ENCODE measurements around the gene PSKH1. TPM values are rescaled to one million over a fixed set of nuclear protein-coding genes. Genes with fewer than 3 reads are reported as not detected.

Gene PSKH1
- total and polyA plus RNA-seq, 4 donors, result 15.2 to 30.4 (median 22.9) TPM

DNA sequence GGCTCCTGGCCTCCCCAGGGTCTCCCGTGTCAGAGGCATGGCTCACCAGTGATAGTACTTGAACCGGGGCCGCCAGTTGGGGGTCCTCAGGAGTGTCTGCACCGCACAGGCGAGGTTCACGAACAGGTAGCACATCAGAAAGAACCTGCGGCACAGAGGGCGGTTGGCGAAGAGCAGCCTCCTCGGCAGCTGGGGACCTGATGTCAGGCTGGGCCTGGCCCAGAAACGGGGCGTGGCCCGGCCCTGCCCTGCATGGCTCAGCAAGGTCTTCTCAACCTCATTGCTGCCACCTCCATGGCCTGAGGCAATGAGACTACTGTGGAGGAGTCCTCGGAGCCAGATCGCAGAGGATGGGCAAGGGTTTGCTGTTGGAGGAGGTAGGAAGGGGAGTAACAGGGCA lies 55.0 kb downstream of the PSKH1 start:
- H3K4me3 ChIP-seq (ENCODE audit: low read length in 2 of 2), result no peak overlapping the region
- DNase-seq, result no peak
- WGBS, 2 donors, result 90 to 91% methylated on average over 15 of the region's 15 CpGs
- no peaks in the 10 kb centered on the region for H3K27me3 ChIP-seq (ENCODE audit: control insufficient read depth in 1 of 2, insufficient read depth in 2 of 2, low read length in 1 of 2)
- H3K4me1 ChIP-seq (ENCODE audit: control insufficient read depth in 1 of 2, insufficient read depth in 2 of 2, low read length in 2 of 2), result no peaks in the 10 kb centered on the region
- H3K36me3 ChIP-seq (ENCODE audit: control insufficient read depth in 1 of 2, insufficient read depth in 2 of 2, low read length in 1 of 2), result peaks cover 4 to 37% of the 10 kb centered on the region in 2 donors
- H3K9me3 ChIP-seq (ENCODE audit: control insufficient read depth, low read length), result no peaks in the 10 kb centered on the region
- H3K27ac ChIP-seq (ENCODE audit: low read depth in 1 of 2, low read length in 2 of 2), result no peak overlapping the region
- intact Hi-C loops (cut with DNase I), result no loop called here
- ATAC-seq (ENCODE audit: low FRiP score), result no peak

DNA sequence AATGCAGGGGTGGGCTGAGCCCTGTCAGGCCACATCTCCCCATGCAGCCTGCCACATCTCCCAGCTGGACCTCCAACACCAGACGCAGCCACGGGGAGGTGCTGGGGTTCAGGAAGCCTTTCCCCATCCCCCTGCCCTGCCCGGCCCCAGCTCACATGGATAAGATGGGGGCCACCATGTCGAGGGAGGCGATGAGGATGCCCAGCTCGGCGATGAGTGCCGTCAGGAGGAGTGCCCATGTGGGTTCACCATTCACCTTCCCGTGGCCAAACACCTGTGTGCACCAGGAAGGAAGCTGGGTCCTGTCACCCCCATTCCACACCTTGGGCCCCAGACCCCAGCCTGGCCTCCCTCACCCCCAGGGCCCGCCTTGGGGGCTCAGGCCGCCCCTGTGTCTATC lies 56.6 kb downstream of the PSKH1 start:
- Histone ChIP-seq H3K4me1 (ENCODE audit: control insufficient read depth in 1 of 2, insufficient read depth in 2 of 2, low read length in 2 of 2) (no peaks in the 10 kb centered on the region), H3K27ac (ENCODE audit: low read depth in 1 of 2, low read length in 2 of 2) (no peak overlapping the region), H3K9me3 (ENCODE audit: control insufficient read depth, low read length) (no peaks in the 10 kb centered on the region), H3K27me3 (ENCODE audit: control insufficient read depth in 1 of 2, insufficient read depth in 2 of 2, low read length in 1 of 2) (no peaks in the 10 kb centered on the region), H3K36me3 (ENCODE audit: control insufficient read depth in 1 of 2, insufficient read depth in 2 of 2, low read length in 1 of 2) (peaks cover 4 to 40% of the 10 kb centered on the region in 2 donors), H3K4me3 (ENCODE audit: low read length in 2 of 2) (no peak overlapping the region)
- intact Hi-C loops (cut with DNase I), result no loop called here
- ATAC-seq (ENCODE audit: low FRiP score), result no peak
- WGBS, 2 donors, result 85% methylated on average over 11 of the region's 11 CpGs
- DNase-seq, result no peak

DNA sequence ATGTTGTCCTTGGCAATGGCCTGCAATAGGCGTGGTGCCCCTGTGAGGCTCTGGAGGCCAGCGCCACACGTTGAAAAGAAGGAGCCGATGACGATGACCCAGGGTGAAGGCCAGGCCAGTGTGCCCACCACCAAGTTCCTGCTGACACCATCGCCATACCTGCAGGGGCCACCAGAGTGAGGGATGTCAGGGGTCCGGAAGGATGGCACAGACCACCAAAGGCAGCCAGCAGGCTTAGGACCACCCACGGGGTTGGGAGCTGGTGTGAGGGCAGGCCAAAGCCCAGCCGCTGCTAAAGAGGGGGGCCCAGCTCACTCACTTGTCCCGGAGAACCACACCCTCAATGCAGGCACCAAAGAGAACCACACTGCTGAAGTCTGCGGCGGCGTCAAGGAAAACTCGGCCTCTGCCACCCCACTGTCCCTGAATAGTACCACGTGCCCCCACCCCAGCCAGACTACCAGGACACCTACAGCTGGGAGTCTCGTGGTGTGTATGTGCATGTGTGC lies 57.3 kb downstream of the PSKH1 start:
- Histone ChIP-seq H3K27ac (ENCODE audit: low read depth in 1 of 2, low read length in 2 of 2) (no peak overlapping the region), H3K9me3 (ENCODE audit: control insufficient read depth, low read length) (no peaks in the 10 kb centered on the region), H3K36me3 (ENCODE audit: control insufficient read depth in 1 of 2, insufficient read depth in 2 of 2, low read length in 1 of 2) (peaks cover 4 to 40% of the 10 kb centered on the region in 2 donors), H3K4me1 (ENCODE audit: control insufficient read depth in 1 of 2, insufficient read depth in 2 of 2, low read length in 2 of 2) (no peaks in the 10 kb centered on the region), H3K27me3 (ENCODE audit: control insufficient read depth in 1 of 2, insufficient read depth in 2 of 2, low read length in 1 of 2) (no peaks in the 10 kb centered on the region), H3K4me3 (ENCODE audit: low read length in 2 of 2) (no peak overlapping the region)
- DNase-seq, result no peak
- ATAC-seq (ENCODE audit: low FRiP score), result no peak
- intact Hi-C loops (cut with DNase I), result no loop called here
- WGBS, 2 donors, result 84 to 86% methylated on average over 14 to 16 of the region's 16 CpGs

GRCh38 chr16:67951485-67951884 lies 58.4 kb downstream of the PSKH1 start:
- H3K27ac ChIP-seq (ENCODE audit: low read depth in 1 of 2, low read length in 2 of 2), result peak overlapping the region in 1 of 2 donors; percentile 29
- H3K36me3 ChIP-seq (ENCODE audit: control insufficient read depth in 1 of 2, insufficient read depth in 2 of 2, low read length in 1 of 2), result peaks cover 4 to 31% of the 10 kb centered on the region in 2 donors
- intact Hi-C loops (cut with DNase I), result no loop called here
- no peak overlapping the region for H3K4me3 ChIP-seq (ENCODE audit: low read length in 2 of 2)
- no peaks in the 10 kb centered on the region for H3K27me3 ChIP-seq (ENCODE audit: control insufficient read depth in 1 of 2, insufficient read depth in 2 of 2, low read length in 1 of 2)
- ATAC-seq (ENCODE audit: low FRiP score) (peak; percentile 45), DNase-seq (peak in 1 of 2 donors; percentile 75)
- 32 to 41% methylated on average over 10 to 12 of the region's 12 CpGs for WGBS, 2 donors
- no peaks in the 10 kb centered on the region for H3K9me3 ChIP-seq (ENCODE audit: control insufficient read depth, low read length)
- H3K4me1 ChIP-seq (ENCODE audit: control insufficient read depth in 1 of 2, insufficient read depth in 2 of 2, low read length in 2 of 2), result no peaks in the 10 kb centered on the region

DNA sequence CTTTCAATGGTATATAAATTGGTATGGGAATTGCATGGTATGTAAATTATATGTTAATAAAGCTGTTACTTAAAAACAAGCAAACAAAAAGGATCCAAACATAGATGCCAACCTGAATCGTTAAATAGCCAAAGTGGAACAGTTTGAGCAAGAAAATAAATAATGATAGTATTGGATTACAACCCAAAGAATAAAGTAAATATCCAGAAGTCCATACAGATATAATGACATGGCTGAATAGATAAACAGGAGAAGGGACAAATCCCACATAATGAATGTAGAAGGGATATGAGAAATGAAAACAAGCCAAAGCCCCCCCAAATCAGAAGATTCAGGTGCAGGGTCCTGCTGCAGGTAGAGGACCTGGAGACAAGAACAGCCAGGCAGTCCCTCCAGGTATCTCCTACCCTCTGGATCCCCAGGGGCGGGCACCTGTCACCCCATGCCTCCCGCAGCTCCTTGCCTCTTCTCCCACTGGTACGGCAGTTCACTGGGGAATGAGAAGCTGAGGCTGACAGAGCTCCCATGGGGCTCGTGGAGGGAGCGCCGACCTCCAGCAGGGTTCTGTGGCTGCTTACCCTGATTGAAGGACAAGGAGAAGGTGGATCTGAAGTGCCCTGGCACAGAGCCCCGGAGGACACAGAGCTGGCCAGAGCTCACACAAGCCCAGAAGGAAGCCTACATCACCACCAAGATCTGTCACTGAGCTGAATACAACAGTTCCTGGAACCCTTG lies 60.8 kb downstream of the PSKH1 start:
- Histone ChIP-seq H3K4me1 (ENCODE audit: control insufficient read depth in 1 of 2, insufficient read depth in 2 of 2, low read length in 2 of 2) (no peaks in the 10 kb centered on the region), H3K9me3 (ENCODE audit: control insufficient read depth, low read length) (no peaks in the 10 kb centered on the region), H3K27ac (ENCODE audit: low read depth in 1 of 2, low read length in 2 of 2) (no peak overlapping the region), H3K36me3 (ENCODE audit: control insufficient read depth in 1 of 2, insufficient read depth in 2 of 2, low read length in 1 of 2) (peaks cover 0 to 18% of the 10 kb centered on the region in 2 donors), H3K27me3 (ENCODE audit: control insufficient read depth in 1 of 2, insufficient read depth in 2 of 2, low read length in 1 of 2) (no peaks in the 10 kb centered on the region), H3K4me3 (ENCODE audit: low read length in 2 of 2) (no peak overlapping the region)
- no peak for ATAC-seq (ENCODE audit: low FRiP score)
- DNase-seq, result peak in 1 of 2 donors; percentile 67
- intact Hi-C loops (cut with DNase I), result no loop called here
- 77 to 81% methylated on average over 8 of the region's 8 CpGs for WGBS, 2 donors

DNA sequence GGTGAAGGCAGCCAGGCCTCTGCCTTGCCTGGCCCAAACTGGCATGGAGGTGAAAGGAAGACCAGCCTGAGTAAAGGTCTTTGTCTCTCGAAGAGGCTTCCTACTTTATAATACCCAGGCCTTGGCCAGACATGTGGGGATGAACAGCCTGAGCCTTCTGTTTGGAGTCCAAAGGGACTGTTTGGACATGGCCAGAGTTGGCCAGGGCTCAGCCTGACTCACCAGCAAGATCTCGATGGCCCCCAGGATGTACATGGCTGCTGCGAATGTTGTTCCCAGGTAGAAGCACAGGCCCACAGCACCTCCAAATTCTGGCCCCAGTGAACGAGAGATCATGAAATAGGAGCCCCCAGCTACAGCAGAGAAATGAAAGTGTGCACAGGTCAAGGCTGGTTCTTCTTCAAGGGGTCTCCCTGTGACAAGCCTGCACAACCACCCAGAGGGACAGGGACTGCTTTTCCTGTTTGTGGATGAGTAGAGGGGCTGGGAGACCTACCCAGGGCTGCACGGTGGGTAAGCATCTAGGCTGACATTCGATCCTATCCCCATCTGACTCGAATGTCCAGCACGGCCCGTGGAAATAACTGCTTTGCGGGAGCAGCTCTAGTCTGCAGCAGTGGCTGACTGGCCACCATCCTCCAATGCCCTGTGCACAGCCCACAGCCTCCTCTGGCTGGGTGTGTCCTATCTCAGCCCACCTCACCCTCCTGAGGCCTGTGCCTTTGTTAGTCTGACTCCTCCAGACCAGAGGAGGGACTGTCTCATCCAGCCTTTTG lies 61.6 kb downstream of the PSKH1 start:
- Histone ChIP-seq H3K4me1 (ENCODE audit: control insufficient read depth in 1 of 2, insufficient read depth in 2 of 2, low read length in 2 of 2) (no peaks in the 10 kb centered on the region), H3K36me3 (ENCODE audit: control insufficient read depth in 1 of 2, insufficient read depth in 2 of 2, low read length in 1 of 2) (peaks cover 0 to 15% of the 10 kb centered on the region in 2 donors), H3K9me3 (ENCODE audit: control insufficient read depth, low read length) (no peaks in the 10 kb centered on the region), H3K27ac (ENCODE audit: low read depth in 1 of 2, low read length in 2 of 2) (no peak overlapping the region), H3K4me3 (ENCODE audit: low read length in 2 of 2) (no peak overlapping the region), H3K27me3 (ENCODE audit: control insufficient read depth in 1 of 2, insufficient read depth in 2 of 2, low read length in 1 of 2) (no peaks in the 10 kb centered on the region)
- 74 to 75% methylated on average over 10 of the region's 10 CpGs for WGBS, 2 donors
- peak in 1 of 2 donors; percentile 66 for DNase-seq
- ATAC-seq (ENCODE audit: low FRiP score), result no peak
- intact Hi-C loops (cut with DNase I), result no loop called here

DNA sequence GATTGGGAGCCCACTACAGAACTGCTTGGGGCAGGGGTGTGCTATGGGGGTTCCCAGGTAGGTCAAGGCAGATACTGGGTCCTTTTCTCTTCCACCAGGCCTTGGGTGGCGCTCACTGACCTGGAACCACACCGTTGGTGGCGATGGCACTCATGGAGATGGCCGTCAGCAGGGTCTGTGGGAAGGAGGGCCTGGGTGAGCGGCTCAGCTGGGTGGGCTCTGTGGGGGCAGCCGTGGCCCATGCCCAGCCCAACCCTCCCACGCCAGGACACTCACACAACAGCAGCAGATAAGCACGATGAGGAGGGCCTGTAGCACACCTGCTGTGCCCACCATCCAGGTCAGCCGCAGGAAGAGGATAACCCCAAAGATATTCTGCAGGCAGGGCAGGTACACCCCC lies 64.6 kb downstream of the PSKH1 start:
- 92 to 95% methylated on average over 9 of the region's 9 CpGs for WGBS, 2 donors
- ATAC-seq (ENCODE audit: low FRiP score) (no peak), DNase-seq (peak in 1 of 2 donors; percentile 63)
- Histone ChIP-seq H3K9me3 (ENCODE audit: control insufficient read depth, low read length) (no peaks in the 10 kb centered on the region), H3K27ac (ENCODE audit: low read depth in 1 of 2, low read length in 2 of 2) (no peak overlapping the region), H3K27me3 (ENCODE audit: control insufficient read depth in 1 of 2, insufficient read depth in 2 of 2, low read length in 1 of 2) (no peaks in the 10 kb centered on the region), H3K4me3 (ENCODE audit: low read length in 2 of 2) (no peak overlapping the region), H3K4me1 (ENCODE audit: control insufficient read depth in 1 of 2, insufficient read depth in 2 of 2, low read length in 2 of 2) (no peaks in the 10 kb centered on the region), H3K36me3 (ENCODE audit: control insufficient read depth in 1 of 2, insufficient read depth in 2 of 2, low read length in 1 of 2) (peaks cover 0 to 12% of the 10 kb centered on the region in 2 donors)
- intact Hi-C loops (cut with DNase I), result no loop called here

DNA sequence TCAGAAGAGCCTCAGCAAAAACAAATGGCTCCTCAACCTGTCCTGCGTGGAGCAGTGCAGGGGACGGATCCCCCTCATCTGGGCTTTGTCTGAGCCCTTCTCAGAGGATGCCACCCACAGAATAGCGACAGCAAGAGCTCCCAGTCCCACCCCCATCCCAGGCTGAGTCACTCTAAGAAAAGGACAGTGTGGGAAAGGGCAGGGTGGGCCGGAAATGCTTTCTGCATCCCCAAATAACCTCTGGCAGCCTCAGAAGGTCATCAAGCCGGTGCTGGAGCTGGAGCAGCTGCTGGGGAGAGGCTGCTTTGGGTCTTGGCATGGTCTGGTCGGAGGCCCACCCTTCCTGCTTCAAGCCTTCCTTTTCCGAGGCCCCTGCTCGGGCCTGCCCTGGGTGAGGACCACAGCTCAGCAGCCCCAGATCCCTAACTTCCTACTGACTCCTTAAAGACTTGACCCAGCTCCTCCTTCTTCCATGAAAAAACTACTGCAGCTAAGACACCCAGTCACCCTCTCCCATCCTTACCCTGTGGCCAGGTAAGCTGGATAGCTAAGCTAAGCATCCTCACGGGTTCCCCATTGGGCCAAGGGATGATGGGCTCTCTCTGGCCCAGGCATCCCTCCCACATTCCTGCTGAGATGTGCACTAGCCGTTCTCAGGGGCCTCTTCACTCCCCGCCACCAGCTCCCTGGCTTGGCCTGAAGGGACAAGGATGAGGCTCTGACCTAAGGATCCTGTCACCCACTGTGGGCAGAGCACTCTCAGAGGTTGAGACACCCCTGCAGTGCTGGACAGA lies 66.7 kb downstream of the PSKH1 start:
- ATAC-seq (ENCODE audit: low FRiP score), result peak; percentile 44

More for the DNA sequence above, 66.7 kb downstream of the PSKH1 start:
- Histone ChIP-seq H3K4me3 (ENCODE audit: low read length in 2 of 2) (no peak overlapping the region), H3K4me1 (ENCODE audit: control insufficient read depth in 1 of 2, insufficient read depth in 2 of 2, low read length in 2 of 2) (no peaks in the 10 kb centered on the region), H3K36me3 (ENCODE audit: control insufficient read depth in 1 of 2, insufficient read depth in 2 of 2, low read length in 1 of 2) (peaks cover 0 to 9% of the 10 kb centered on the region in 2 donors), H3K27me3 (ENCODE audit: control insufficient read depth in 1 of 2, insufficient read depth in 2 of 2, low read length in 1 of 2) (no peaks in the 10 kb centered on the region), H3K27ac (ENCODE audit: low read depth in 1 of 2, low read length in 2 of 2) (no peak overlapping the region), H3K9me3 (ENCODE audit: control insufficient read depth, low read length) (no peaks in the 10 kb centered on the region)
- intact Hi-C loops (cut with DNase I), result no loop called here
- 54 to 68% methylated on average over 11 of the region's 11 CpGs for WGBS, 2 donors
- DNase-seq, result peak in 1 of 2 donors; percentile 85
